HL-60 (cell line): Measurements from ENCODE around the gene DNAH8.

Experiments used
- DNase-seq, 2 experiments: peaks; one replicate each; pipeline ENCODE4 v3.0.0-alpha.2; 2010 to 2020; ENCODE audit warnings: low read depth in 1 of 2, low spot score in 1 of 2
- H3K27ac ChIP-seq: fragments of 250-450 bp; sonication (Bioruptor Pico); replicated peaks from 2 replicates; pipeline ENCODE4 v1.5.1; 2020; ENCODE audit warnings: mild to moderate bottlenecking, moderate library complexity
- H3K27me3 ChIP-seq: fragments of 250-450 bp; sonication (Bioruptor Pico); 2 replicates; pipeline ENCODE4 v1.5.1; 2021; ENCODE audit warnings: mild to moderate bottlenecking, moderate library complexity; ENCODE audit not compliant: insufficient read depth, poor library complexity, severe bottlenecking
- H3K4me3 ChIP-seq: replicated peaks from 2 replicates; pipeline ENCODE4 v1.5.1; 2011; ENCODE audit warnings: mild to moderate bottlenecking, control low read depth, low read length; ENCODE audit not compliant: insufficient read depth
- GABPA ChIP-seq: IDR thresholded peaks from 2 replicates; pipeline ENCODE4 v1.6.1; 2012; ENCODE audit warnings: low read depth
- POLR2AphosphoS5 ChIP-seq: IDR thresholded peaks from 2 replicates; pipeline ENCODE4 v1.6.1; 2012; ENCODE audit warnings: low read depth
- SPI1 ChIP-seq: IDR thresholded peaks from 2 replicates; pipeline ENCODE4 v1.6.1; 2012; ENCODE audit warnings: low read depth, mild to moderate bottlenecking, borderline replicate concordance
- TF ChIP-seq, protein P1 (sequence below): IDR thresholded peaks from 2 replicates; pipeline ENCODE4 v1.6.1; 2012; ENCODE audit warnings: low read depth; ENCODE audit not compliant: insufficient replicate concordance
- TF ChIP-seq, protein P2 (sequence below): IDR thresholded peaks from one replicate; pipeline ENCODE4 v1.5.1; 2011; ENCODE audit warnings: low read length, control low read depth, inconsistent platforms; ENCODE audit not compliant: insufficient read depth

Gene DNAH8

DNA sequence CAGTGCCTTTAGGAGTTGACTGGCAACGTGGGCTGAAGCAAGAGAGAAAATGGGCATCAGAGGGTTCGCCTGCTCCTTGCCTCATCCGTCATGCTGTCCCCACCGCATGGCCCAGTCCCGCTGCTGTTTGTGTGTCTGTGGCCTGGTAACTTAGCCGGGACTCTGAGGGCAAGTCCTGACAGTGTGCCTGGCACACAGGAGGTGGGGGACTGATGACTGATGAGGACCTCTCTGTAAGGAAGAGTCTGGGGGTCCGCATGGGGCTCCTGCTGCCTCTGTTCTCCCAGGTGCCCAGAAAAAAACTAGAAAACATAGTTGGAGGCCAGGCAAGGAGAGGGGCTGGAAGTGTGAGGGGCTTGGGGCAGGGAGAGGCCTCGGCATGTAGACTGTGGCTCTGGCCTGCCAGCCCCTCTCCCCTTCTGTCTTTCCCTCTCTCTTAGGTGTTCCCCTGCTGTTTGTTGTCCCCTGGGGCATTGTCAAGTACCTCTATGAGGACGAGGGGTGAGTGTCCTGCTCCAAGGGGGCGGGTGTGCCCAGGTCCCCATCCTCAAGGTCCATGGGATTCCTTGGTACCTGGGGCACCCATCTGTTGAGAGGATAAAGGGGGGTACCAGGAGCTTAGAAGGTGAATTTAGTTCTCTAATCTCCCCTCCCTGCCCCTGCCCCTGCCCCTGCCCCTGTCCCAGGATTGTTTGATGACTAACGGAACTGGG lies 362.9 kb downstream of the DNAH8 start:
- no peak for DNase-seq
- TF ChIP-seq, protein P1, sequence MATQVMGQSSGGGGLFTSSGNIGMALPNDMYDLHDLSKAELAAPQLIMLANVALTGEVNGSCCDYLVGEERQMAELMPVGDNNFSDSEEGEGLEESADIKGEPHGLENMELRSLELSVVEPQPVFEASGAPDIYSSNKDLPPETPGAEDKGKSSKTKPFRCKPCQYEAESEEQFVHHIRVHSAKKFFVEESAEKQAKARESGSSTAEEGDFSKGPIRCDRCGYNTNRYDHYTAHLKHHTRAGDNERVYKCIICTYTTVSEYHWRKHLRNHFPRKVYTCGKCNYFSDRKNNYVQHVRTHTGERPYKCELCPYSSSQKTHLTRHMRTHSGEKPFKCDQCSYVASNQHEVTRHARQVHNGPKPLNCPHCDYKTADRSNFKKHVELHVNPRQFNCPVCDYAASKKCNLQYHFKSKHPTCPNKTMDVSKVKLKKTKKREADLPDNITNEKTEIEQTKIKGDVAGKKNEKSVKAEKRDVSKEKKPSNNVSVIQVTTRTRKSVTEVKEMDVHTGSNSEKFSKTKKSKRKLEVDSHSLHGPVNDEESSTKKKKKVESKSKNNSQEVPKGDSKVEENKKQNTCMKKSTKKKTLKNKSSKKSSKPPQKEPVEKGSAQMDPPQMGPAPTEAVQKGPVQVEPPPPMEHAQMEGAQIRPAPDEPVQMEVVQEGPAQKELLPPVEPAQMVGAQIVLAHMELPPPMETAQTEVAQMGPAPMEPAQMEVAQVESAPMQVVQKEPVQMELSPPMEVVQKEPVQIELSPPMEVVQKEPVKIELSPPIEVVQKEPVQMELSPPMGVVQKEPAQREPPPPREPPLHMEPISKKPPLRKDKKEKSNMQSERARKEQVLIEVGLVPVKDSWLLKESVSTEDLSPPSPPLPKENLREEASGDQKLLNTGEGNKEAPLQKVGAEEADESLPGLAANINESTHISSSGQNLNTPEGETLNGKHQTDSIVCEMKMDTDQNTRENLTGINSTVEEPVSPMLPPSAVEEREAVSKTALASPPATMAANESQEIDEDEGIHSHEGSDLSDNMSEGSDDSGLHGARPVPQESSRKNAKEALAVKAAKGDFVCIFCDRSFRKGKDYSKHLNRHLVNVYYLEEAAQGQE = no peak
- TF ChIP-seq GABPA (no peak), POLR2AphosphoS5 (no peak), SPI1 (no peak)
- TF ChIP-seq, protein P2, sequence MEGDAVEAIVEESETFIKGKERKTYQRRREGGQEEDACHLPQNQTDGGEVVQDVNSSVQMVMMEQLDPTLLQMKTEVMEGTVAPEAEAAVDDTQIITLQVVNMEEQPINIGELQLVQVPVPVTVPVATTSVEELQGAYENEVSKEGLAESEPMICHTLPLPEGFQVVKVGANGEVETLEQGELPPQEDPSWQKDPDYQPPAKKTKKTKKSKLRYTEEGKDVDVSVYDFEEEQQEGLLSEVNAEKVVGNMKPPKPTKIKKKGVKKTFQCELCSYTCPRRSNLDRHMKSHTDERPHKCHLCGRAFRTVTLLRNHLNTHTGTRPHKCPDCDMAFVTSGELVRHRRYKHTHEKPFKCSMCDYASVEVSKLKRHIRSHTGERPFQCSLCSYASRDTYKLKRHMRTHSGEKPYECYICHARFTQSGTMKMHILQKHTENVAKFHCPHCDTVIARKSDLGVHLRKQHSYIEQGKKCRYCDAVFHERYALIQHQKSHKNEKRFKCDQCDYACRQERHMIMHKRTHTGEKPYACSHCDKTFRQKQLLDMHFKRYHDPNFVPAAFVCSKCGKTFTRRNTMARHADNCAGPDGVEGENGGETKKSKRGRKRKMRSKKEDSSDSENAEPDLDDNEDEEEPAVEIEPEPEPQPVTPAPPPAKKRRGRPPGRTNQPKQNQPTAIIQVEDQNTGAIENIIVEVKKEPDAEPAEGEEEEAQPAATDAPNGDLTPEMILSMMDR = no peak
- no peak overlapping the region for H3K27ac ChIP-seq
- no peaks in the 10 kb centered on the region for H3K27me3 ChIP-seq
- H3K4me3 ChIP-seq = no peak overlapping the region

DNA sequence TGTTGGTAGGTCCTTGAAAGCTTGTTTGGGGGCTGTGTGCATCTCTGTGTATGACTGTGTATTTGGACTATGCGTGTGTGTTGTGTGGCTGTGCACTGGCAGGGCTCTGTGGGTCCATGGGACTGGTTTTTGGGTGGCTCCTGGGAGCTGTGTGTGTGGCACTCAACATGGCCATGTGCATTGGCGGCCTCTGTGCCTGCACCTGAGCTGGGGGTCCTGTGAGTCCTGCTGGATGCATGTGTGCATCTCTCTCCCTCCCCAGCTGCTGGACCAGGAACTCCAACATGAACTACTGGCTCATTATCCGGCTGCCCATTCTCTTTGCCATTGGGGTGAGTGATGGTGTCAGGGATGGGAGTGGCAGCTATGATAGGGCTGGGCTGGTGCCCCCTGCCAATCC lies 363.6 kb downstream of the DNAH8 start:
- DNase-seq = no peak
- no peak overlapping the region for H3K4me3 ChIP-seq
- no peak for TF ChIP-seq POLR2AphosphoS5
- TF ChIP-seq GABPA = no peak
- TF ChIP-seq SPI1 = no peak
- TF ChIP-seq, protein P1 = no peak
- TF ChIP-seq, protein P2 = no peak
- H3K27ac ChIP-seq = no peak overlapping the region
- no peaks in the 10 kb centered on the region for H3K27me3 ChIP-seq

DNA sequence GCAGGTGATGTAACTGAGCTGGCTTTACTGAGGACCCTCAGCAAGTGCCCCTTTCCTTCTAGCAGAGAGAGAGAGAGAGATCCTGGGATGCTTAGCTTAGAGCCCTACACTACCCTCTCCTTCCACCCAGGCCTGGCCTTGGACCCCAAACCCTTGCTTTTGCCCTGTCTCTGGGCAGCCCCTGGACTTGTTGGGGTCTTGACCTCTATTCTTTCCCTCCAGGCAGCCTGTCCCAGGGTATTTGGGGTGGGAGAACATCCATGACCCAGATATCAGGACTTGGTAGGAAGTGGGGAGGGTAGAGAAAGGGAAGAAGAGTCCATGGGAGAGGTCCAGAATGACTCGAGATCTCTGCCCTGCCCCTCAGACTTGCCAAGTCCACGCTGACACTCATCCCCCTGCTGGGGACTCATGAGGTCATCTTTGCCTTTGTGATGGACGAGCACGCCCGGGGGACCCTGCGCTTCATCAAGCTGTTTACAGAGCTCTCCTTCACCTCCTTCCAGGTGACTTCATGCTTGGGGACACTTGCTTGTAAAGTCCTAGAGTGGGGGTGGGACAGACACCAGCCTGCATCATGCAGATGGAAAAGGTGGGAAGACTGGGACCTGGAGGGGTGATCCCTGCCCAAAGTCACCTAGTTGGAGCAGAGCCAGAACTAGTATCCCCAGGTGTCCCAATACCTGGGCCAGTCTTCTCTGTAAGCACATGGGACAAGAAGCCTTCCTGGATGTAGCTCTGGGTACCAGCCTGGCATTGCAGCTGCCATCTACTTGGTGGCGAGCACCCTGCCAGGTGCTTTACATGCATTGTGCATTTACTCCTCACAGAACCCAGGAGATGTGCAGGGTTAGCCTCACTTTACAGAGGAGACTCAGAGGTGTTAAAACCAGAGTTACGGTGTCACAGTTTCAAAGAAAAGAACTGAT lies 364.4 kb downstream of the DNAH8 start:
- DNase-seq = no peak
- no peak overlapping the region for H3K27ac ChIP-seq
- no peak overlapping the region for H3K4me3 ChIP-seq
- H3K27me3 ChIP-seq = no peaks in the 10 kb centered on the region
- TF ChIP-seq, protein P2 = no peak
- no peak for TF ChIP-seq SPI1
